GM12878 (cell line): ENCODE data around the gene HOTAIR. TPM values are rescaled to one million over a fixed set of nuclear protein-coding genes. Genes with fewer than 3 reads are reported as not detected.
A peak's percentile ranks its signal among the peaks of the same experiment; 100 is the strongest.

Source experiments
- ATAC-seq: fragments of 200-7000 bp; cut with Tn5 transposase; 3 replicates; pipeline ENCODE4 v1.9.1; 2020; ENCODE audit warnings: mild to moderate bottlenecking, moderate library complexity
- BruUV-seq: library from RNA; stranded (reverse); fragments of 400-500 nt; replicated peaks from 2 replicates; lab custom pipeline; 2021; lab: Mats Ljungman, UMichigan
- CTCF ChIA-PET: fragments of 300-600 bp; sonication (Branson Sonifier 250); formaldehyde crosslinking; extraction: SDS; loops from one replicate; lab custom pipeline; 2021; ENCODE audit warnings: inconsistent platforms; lab: Yijun Ruan, JAX
- POLR2A ChIA-PET: fragments of 350-600 bp; formaldehyde crosslinking; extraction: SDS; loops from one replicate; lab custom pipeline; 2021; ENCODE audit warnings: inconsistent platforms; lab: Charles Lee
- RAD21 ChIA-PET: fragments of 300-600 bp; sonication (Branson Sonifier 250); formaldehyde crosslinking; loops from one replicate; lab custom pipeline; 2023; ENCODE audit warnings: antibody characterized with exemption; ENCODE audit not compliant: unreplicated experiment; lab: Charles Lee
- SMC1A ChIA-PET: fragments of 300-600 bp; sonication (Branson Sonifier 250); formaldehyde crosslinking; loops from one replicate; lab custom pipeline; 2023; ENCODE audit not compliant: unreplicated experiment, uncharacterized antibody; lab: Charles Lee
- DNase-seq: peaks from one replicate; pipeline ENCODE4 v3.0.0-alpha.2; 2011; ENCODE audit warnings: low read depth, low spot score
- FAIRE-seq: peaks from 3 replicates; lab custom pipeline; 2011; peaks lifted over from hg19 to GRCh38; lab: Jason Lieb, UNC
- H2AFZ ChIP-seq: 2 replicates; pipeline ENCODE4 v1.6.0; 2011; ENCODE audit warnings: low read depth, low read length, control low read depth; ENCODE audit not compliant: control insufficient read depth
- H3K27ac ChIP-seq: 2 replicates; pipeline ENCODE4 v1.5.1; 2011; ENCODE audit warnings: control low read depth; ENCODE audit not compliant: control insufficient read depth, insufficient read depth
- H3K27me3 ChIP-seq, 2 experiments: replicated peaks in 1 of 2; 2 replicates each; pipeline versions ENCODE4 v1.6.0 to v1.6.1; 2011; ENCODE audit warnings: low read length in 1 of 2; ENCODE audit not compliant: control insufficient read depth in 2 of 2, insufficient read depth in 2 of 2
- H3K36me3 ChIP-seq, 2 experiments: 2 replicates each; pipeline ENCODE4 v1.5.1; 2011; ENCODE audit warnings: low read length in 1 of 2; ENCODE audit not compliant: control insufficient read depth in 2 of 2, insufficient read depth in 2 of 2
- H3K4me1 ChIP-seq: 2 replicates; pipeline ENCODE4 v1.6.1; 2011; ENCODE audit warnings: mild to moderate bottlenecking, low read length, moderate library complexity, mixed read lengths; ENCODE audit not compliant: control insufficient read depth, insufficient read depth
- H3K4me2 ChIP-seq: 2 replicates; pipeline ENCODE4 v1.6.0; 2011; ENCODE audit warnings: control low read depth; ENCODE audit not compliant: control insufficient read depth, insufficient read depth
- H3K4me3 ChIP-seq: fragments of 200-600 bp; sonication (generic); 2 replicates; pipeline ENCODE4 v1.5.1; 2016
- H3K79me2 ChIP-seq: 2 replicates; pipeline ENCODE4 v1.6.0; 2011; ENCODE audit warnings: low read length; ENCODE audit not compliant: control insufficient read depth, insufficient read depth
- H3K9ac ChIP-seq: 2 replicates; pipeline ENCODE4 v1.8.0; 2011; ENCODE audit warnings: low read length, control low read depth, mixed read lengths; ENCODE audit not compliant: control insufficient read depth, insufficient read depth
- H3K9me3 ChIP-seq: replicated peaks from 3 replicates; pipeline ENCODE4 v1.5.1; 2011; ENCODE audit warnings: mild to moderate bottlenecking, low read length; ENCODE audit not compliant: control insufficient read depth, insufficient read depth
- H4K20me1 ChIP-seq: 2 replicates; pipeline ENCODE4 v1.6.0; 2011; ENCODE audit not compliant: control insufficient read depth, insufficient read depth
- BCL11A ChIP-seq: IDR thresholded peaks from 2 replicates; pipeline ENCODE4 v1.6.1; 2011; ENCODE audit warnings: low read depth, low read length
- CHD1 ChIP-seq: IDR thresholded peaks from 2 replicates; pipeline ENCODE4 v1.6.1; 2012; ENCODE audit warnings: low read depth, low read length, improper control_type of control experiment
- SKIL ChIP-seq: fragments of 450-650 bp; IDR thresholded peaks from 2 replicates; pipeline ENCODE4 v1.6.1; 2017; ENCODE audit warnings: mild to moderate bottlenecking, low read depth, inconsistent platforms; ENCODE audit not compliant: poor library complexity, severe bottlenecking
- SUZ12 ChIP-seq: fragments of 200-600 bp; sonication (generic); IDR thresholded peaks from one replicate; pipeline ENCODE4 v1.6.1; 2018; ENCODE audit warnings: antibody characterized with exemption, mild to moderate bottlenecking; ENCODE audit not compliant: unreplicated experiment
- WGBS: methylation state at CpG from one replicate; pipeline ENCODE4 v1.1.6; 2016; ENCODE audit warnings: low lambda C conversion rate; ENCODE audit not compliant: insufficient replicate concordance, insufficient coverage; ENCODE audit errors: missing lambda C conversion rate; 5-methylcytosine and 5-hydroxymethylcytosine counted together
- in situ Hi-C: fragments of 300-500 bp; cut with MboI; formaldehyde crosslinking; loops from 9 replicates; pipeline ENCODE4 v1.14.3; 2018; ENCODE audit warnings: mixed read lengths
- intact Hi-C: fragments of 100-400 bp; cut with micrococcal nuclease; formaldehyde crosslinking; loops from one replicate; pipeline ENCODE4 v1.14.2; 2022; ENCODE audit not compliant: unreplicated experiment
- polyA plus RNA-seq, 11 experiments: library from polyadenylated mRNA; depleted of rRNA in 4 of 11; unstranded in 6 of 11; stranded (reverse) in 5 of 11; fragments of >200 nt; fragmentation: Nextera tagmentation in 4 of 11; fragmentation: Illumina TruSeq in 1 of 11; extraction: Ambion mirVana in 4 of 11; extraction: Trizol in 1 of 11; gene quantifications; 1 replicate in 1 of 11; 2 replicates in 10 of 11; pipeline versions ENCODE4 v1.2.1 to v1.2.3, GENCODE V29; 2011 to 2016; ENCODE audit warnings: inconsistent platforms in 2 of 11, missing spikeins in 2 of 11, low read depth in 1 of 11
- total RNA-seq, 4 experiments: library from RNA; depleted of rRNA in 3 of 4; stranded (reverse); fragments of >200 nt in 3 of 4; fragmentation: Illumina TruSeq in 1 of 4; extraction: Trizol in 1 of 4; gene quantifications; 2 replicates each; pipeline versions ENCODE4 v1.2.1 to v1.2.3, GENCODE V29; 2013 to 2021

Gene HOTAIR
- total and polyA plus RNA-seq, 10 of the 15 experiments (the other 5 are each of a cell fraction or from before 2014, with no cell fraction given), result not detected

GRCh38 chr12:53928054-53928835 lies 46.5 kb downstream of the HOTAIR start:
- RAD21 ChIA-PET, result no interaction called here

More at GRCh38 chr12:53928054-53928835, 46.5 kb downstream of the HOTAIR start:
- DNase-seq (no peak), FAIRE-seq (no peak), ATAC-seq (no peak)
- Histone ChIP-seq H3K9ac (no peak overlapping the region), H3K36me3 (no peaks in the 10 kb centered on the region), H3K27ac (no peak overlapping the region), H3K27me3 (peaks cover 10 to 34% of the 10 kb centered on the region in 2 experiments), H3K79me2 (no peaks in the 10 kb centered on the region), H2AFZ (no peak overlapping the region), H3K4me2 (no peak overlapping the region), H3K4me3 (no peak overlapping the region), H3K4me1 (no peaks in the 10 kb centered on the region), H4K20me1 (no peaks in the 10 kb centered on the region), H3K9me3 (no peaks in the 10 kb centered on the region)
- in situ Hi-C loops, result no loop called here
- no TSS peak for BruUV-seq
- WGBS, result 11% methylated on average over 31 of the region's 31 CpGs
- ChIA-PET POLR2A (interaction anchor here (1.0 kb wide), 1 partner anchor 44 kb away, joined by 3 read pairs; no protein-coding TSS in a partner anchor), SMC1A (interaction anchor here (1.2 kb wide), 1 partner anchor 135 kb away, joined by 3 read pairs; no protein-coding TSS in a partner anchor), CTCF (interaction anchor here (0.6 to 1.7 kb wide), 2 partner anchors 40 to 189 kb away, joined by 3 read pairs; no protein-coding TSS in a partner anchor)
- intact Hi-C loops, result no loop called here
- TF ChIP-seq BCL11A, result no peak
- TF ChIP-seq CHD1, result no peak
- TF ChIP-seq SUZ12, result peak; percentile 46
- TF ChIP-seq SKIL, result no peak
